Raji (cell line): Measurements from ENCODE around the gene MEDAG.

Source experiments
- POLR2A ChIP-seq: IDR thresholded peaks from 2 replicates; pipeline ENCODE4 v1.6.1; 2011; ENCODE audit warnings: low read depth, low read length, control low read depth; ENCODE audit not compliant: insufficient read depth

MEDAG gene

GRCh38 chr13:30882996-30883766, 22.9 kb upstream of the MEDAG start:
- TF ChIP-seq POLR2A: no peak

- no peak for TF ChIP-seq POLR2A
Measured at GRCh38 chr13:30884543-30884942, 21.5 kb upstream of the MEDAG start.

GRCh38 chr13:30889196-30889690, 16.8 kb upstream of the MEDAG start:
- no peak for TF ChIP-seq POLR2A

GRCh38 chr13:30892966-30893365, 13.1 kb upstream of the MEDAG start:
- no peak for TF ChIP-seq POLR2A

GRCh38 chr13:30895773-30896172, 10.3 kb upstream of the MEDAG start:
- no peak for TF ChIP-seq POLR2A

DNA sequence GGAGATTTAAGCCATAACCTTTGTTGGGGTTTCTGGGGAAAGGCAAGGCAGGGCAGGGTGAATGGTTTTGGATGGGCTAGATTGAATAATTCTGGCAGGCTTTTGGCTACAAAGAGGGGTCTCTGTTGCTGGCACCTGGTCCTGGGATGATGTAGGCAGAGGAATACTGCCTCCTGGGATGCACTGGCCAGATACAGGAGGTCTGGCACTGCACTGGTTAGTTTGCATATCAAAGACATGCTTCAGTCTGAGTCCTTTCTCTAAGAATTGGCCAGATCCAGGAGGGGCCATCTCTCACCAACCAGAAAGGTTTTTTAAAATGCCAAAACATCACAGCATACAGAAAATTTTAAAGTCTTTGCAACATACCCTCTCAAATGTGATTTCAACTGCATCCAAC, 8.0 kb upstream of the MEDAG start:
- TF ChIP-seq POLR2A: no peak

GRCh38 chr13:30898678-30899241, 7.3 kb upstream of the MEDAG start:
- TF ChIP-seq POLR2A: no peak

DNA sequence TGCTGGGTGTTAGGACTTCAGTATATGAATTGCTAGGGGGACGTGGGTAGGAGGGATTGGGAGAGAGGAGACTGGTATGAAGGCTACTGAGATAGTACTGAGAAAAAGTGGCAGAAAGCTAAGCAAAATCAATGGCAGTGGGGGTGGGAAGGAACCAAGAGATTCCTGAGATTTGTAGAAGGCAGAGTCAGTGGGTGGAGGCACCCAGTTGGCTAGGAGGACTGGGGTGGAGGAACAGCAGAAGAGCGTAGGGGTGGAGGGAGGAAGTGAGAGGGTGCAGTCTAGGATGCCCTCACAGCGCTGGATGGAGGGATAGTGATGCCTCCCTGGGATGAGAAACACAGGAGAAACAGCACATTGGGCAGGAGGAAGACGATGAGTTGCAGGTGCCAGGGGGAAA, 5.6 kb upstream of the MEDAG start:
- TF ChIP-seq POLR2A: no peak

- no peak for TF ChIP-seq POLR2A
Measured at GRCh38 chr13:30900952-30901749, 4.9 kb upstream of the MEDAG start.

- TF ChIP-seq POLR2A: no peak
Measured at GRCh38 chr13:30904043-30904442, 2.0 kb upstream of the MEDAG start.

DNA sequence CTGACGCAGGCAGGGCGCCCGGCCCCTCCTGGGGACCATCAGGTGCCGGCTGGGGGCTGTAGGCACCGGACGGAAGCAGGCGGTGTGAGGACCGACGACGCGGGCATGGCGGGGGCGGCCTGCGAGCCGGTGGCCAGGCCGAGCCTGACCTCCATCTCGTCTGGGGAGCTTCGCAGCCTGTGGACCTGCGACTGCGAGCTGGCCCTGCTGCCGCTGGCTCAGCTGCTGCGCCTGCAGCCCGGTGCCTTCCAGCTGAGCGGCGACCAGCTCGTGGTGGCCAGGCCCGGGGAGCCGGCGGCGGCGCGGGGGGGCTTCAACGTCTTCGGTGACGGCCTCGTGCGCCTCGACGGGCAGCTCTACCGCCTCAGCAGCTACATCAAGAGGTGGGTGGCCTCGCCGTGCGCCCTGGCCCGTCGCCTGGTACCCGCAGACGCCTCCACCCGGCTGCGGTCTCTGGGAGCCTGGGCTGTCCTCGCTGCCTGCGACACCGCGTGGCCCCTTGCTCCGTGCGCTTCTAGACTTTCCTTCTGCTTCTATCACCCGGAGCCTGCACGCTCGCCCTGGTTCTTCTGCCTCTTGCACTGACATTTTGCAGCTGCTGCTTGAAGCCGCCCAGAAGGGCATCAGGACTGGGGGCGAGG, 460 bp downstream of the MEDAG start:
- no peak for TF ChIP-seq POLR2A

- no peak for TF ChIP-seq POLR2A
Measured at GRCh38 chr13:30907121-30907861, 1.2 kb downstream of the MEDAG start.

DNA sequence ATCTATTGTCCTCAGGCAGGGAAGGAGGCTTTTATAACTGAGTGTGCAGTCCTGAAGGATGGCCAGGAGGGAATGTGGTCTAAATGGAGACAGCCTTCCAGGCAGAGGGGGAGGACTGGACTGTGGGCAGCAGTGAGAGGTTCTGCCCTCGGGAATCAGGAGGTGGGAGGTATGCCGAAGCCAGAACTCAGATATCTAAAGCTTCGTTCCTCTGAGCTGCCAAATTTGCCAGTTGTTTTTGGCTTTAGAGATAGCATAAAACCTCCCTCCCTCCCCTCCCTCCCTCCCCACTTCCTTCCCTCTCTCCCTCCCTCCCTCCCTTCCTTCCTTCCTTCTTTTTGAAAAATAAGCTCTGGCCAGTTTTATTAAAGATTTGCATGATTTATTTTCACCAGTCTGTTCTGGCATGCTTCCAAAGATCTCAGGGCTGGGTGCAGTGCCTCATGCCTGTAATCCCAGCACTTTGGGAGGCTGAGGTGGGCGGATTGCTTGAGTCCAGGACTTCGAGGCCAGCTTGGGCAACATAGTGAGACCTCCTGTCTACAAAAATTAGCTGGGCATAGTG, 2.4 kb downstream of the MEDAG start:
- no peak for TF ChIP-seq POLR2A

DNA sequence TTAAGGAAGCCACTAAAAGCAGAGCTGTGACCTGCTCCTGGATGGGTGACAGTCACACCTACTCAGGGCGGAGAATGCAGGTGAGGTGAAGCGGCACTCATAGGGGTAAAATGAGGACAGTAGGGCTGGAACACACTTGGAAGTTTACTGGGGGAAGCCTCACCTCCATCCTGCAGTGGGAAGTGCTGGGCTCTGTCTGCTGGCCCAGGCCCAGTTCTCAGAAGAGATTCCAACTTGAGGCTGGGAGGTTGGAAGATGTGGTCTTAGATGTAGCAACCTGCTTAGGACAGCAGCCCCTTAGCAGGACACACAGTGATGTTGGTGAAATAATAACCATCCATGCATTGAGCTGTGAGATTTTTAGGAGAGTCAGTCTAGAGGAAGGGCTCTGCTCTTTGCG, 4.6 kb downstream of the MEDAG start:
- TF ChIP-seq POLR2A: no peak
